ENCODE results near the gene KCNK6.

- no peak for TF ChIP-seq CTCF (conservative IDR thresholded peaks at IDR 0.05; ENCODE audit: low read length)
- no peak for TF ChIP-seq EZH2phosphoT487 (IDR thresholded peaks at IDR 0.05; ENCODE audit: borderline replicate concordance)
Measured at GRCh38 chr19:38352611-38353010, 33.0 kb downstream of the KCNK6 start.
